Gastrocnemius medialis (tissue), 4 donors: ENCODE measurements around the gene OSTC.

Experiments
- POLR2A ChIP-seq, 2 donors: fragments of 450-650 bp; IDR thresholded peaks; one replicate each; pipeline ENCODE4 v1.6.1; 2017; ENCODE audit warnings: antibody characterized with exemption in 2 of 2, mild to moderate bottlenecking in 2 of 2, moderate library complexity in 2 of 2
- TF ChIP-seq, protein P1 (sequence below), 5 experiments: fragments of 450-650 bp in 3 of 5; fragments of 200-600 bp in 2 of 5; sonication (generic) in 2 of 5; IDR thresholded peaks in 4 of 5; conservative IDR thresholded peaks in 1 of 5; 1 replicate in 4 of 5; 2 replicates in 1 of 5; pipeline ENCODE4 v1.5.1; 2016 to 2019; ENCODE audit warnings: antibody characterized with exemption in 5 of 5, mild to moderate bottlenecking in 3 of 5, moderate library complexity in 3 of 5

DNA sequence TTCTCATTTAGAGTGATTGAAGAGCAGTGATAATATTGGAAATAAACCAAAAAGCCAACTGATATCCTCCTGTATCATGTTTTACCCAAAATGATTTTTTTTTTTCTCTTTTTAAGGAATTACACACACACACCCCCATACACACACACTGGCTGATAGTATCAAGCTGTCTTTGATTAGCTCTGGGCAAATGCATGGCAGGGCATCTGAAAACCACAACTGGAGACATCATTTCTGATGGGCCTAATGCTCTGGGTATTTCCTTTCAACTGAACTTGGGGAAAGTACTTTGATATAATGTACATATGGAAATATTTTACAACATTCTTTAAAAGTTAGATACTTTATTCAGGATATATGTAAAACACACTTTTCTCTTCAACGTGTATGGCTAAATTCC lies 14.2 kb upstream of the OSTC start:
- TF ChIP-seq, protein P1, sequence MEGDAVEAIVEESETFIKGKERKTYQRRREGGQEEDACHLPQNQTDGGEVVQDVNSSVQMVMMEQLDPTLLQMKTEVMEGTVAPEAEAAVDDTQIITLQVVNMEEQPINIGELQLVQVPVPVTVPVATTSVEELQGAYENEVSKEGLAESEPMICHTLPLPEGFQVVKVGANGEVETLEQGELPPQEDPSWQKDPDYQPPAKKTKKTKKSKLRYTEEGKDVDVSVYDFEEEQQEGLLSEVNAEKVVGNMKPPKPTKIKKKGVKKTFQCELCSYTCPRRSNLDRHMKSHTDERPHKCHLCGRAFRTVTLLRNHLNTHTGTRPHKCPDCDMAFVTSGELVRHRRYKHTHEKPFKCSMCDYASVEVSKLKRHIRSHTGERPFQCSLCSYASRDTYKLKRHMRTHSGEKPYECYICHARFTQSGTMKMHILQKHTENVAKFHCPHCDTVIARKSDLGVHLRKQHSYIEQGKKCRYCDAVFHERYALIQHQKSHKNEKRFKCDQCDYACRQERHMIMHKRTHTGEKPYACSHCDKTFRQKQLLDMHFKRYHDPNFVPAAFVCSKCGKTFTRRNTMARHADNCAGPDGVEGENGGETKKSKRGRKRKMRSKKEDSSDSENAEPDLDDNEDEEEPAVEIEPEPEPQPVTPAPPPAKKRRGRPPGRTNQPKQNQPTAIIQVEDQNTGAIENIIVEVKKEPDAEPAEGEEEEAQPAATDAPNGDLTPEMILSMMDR (IDR thresholded peaks at IDR 0.05 in 4 of 5, conservative IDR thresholded peaks at IDR 0.05 in 1 of 5), result no peak
- no peak for TF ChIP-seq POLR2A (IDR thresholded peaks at IDR 0.05)
